Retinal pigment epithelial cell (primary cell): Measurements from ENCODE around the gene APOA1.
A peak's percentile ranks its signal among the peaks of the same experiment; 100 is the strongest.

Experiments used
- DNase-seq: peaks from one replicate; pipeline ENCODE4 v3.0.0-alpha.2; 2010; ENCODE audit warnings: low read depth
- H3K4me3 ChIP-seq: 2 replicates; pipeline ENCODE4 v1.5.1; 2011; ENCODE audit warnings: mild to moderate bottlenecking, low read length, control low read depth, moderate library complexity
- TF ChIP-seq, protein P1 (sequence below): conservative IDR thresholded peaks from 2 replicates; pipeline ENCODE4 v1.5.1; 2011; ENCODE audit warnings: low read depth, low read length, control low read depth, inconsistent platforms

The APOA1 gene

DNA sequence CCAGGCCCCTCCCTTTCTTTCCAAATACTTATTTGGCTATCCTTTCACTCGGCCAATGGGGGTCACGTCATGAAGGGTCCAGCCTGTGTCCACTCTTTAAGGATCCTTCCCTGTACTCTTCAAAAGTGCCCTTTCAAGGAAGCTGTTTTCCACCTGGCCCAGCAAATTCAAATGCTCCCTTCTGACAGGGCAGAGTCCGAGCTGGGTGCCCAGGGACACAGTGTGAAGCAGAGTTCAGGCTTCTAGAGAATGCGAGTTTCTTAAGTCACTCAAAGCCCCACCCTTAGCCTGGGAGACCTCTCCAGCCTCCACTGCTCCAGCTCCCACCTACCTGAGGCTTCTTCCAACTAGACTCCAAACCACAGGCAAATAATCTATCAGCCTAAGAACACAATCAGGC is 5.5 kb upstream of the APOA1 start:
- H3K4me3 ChIP-seq, result no peak overlapping the region
- peak; percentile 2 for DNase-seq
- TF ChIP-seq, protein P1, sequence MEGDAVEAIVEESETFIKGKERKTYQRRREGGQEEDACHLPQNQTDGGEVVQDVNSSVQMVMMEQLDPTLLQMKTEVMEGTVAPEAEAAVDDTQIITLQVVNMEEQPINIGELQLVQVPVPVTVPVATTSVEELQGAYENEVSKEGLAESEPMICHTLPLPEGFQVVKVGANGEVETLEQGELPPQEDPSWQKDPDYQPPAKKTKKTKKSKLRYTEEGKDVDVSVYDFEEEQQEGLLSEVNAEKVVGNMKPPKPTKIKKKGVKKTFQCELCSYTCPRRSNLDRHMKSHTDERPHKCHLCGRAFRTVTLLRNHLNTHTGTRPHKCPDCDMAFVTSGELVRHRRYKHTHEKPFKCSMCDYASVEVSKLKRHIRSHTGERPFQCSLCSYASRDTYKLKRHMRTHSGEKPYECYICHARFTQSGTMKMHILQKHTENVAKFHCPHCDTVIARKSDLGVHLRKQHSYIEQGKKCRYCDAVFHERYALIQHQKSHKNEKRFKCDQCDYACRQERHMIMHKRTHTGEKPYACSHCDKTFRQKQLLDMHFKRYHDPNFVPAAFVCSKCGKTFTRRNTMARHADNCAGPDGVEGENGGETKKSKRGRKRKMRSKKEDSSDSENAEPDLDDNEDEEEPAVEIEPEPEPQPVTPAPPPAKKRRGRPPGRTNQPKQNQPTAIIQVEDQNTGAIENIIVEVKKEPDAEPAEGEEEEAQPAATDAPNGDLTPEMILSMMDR, result no peak

DNA sequence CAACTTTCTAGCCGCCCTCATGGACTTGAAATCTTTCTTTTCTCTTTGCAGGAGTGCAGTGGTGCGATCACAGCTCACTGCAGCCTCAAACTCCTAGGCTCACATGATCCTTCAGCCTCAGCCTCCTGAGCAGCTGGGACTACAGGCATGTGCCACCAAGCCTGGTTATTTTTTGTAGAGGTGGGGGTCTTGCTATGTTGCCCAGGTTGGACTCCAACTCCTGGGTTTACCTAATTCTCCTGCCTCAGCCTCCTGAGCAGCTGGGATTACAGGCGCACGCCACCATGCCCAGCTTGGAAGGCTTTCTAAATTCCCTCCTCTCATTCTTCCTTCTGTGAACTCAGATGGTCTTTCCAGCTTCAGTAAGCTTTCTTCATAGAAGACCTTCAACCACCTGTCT is 4.7 kb upstream of the APOA1 start:
- no peak for DNase-seq
- H3K4me3 ChIP-seq, result no peak overlapping the region
- TF ChIP-seq, protein P1, result no peak

DNA sequence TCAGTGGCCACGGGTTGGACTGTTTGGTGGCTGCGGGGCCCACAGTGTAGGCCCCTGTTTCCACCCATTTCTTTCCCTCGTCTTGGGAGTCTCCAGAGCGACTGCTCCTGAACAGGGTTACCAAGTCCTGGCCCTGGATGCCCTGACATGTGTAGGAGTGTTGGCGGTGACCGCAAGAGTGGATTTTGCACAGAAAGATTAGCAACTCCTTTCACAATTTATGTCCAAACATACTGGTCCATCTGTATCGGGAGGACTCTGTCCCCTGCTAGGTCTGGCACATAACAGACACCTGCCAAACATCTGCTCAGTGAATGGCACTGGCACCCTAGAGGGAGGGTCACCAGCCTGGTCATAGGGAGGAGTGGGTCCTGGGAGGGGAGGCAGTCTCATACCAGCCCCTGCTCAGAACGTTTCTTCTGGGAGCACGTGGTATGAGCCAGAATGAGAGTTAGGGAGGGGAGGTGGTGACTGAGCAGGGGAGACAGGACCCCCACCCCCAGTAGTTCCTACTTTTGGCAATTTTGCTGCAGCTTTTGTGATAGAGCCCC is 3.4 kb upstream of the APOA1 start:
- DNase-seq, result no peak
- H3K4me3 ChIP-seq, result no peak overlapping the region
- TF ChIP-seq, protein P1, result no peak

DNA sequence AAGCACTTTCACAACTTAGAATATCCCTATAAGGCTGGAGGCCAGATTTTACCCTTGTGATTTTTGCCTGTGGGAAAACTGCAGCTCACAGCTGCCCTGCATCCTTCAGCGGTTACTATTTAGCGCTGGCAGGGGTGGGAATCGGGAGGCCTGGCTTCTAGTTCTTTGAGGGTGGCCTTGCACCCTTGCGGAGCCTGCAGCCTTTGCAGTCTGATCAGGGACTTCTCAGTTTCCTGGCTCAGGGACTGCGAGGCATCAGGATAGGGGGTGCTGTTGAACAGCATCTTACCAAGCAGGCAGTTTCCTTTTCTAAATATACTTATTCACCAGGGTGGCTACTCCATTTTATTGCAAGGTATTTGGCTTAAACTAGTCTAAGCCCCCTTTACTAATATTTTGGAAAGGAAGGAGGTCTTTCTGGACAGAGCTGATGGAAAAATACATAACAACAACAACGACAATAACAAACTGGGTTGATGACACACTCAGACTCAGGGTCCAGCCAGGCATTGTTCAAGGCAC is 2.9 kb upstream of the APOA1 start:
- TF ChIP-seq, protein P1, result no peak
- DNase-seq, result no peak
- H3K4me3 ChIP-seq, result no peak overlapping the region

DNA sequence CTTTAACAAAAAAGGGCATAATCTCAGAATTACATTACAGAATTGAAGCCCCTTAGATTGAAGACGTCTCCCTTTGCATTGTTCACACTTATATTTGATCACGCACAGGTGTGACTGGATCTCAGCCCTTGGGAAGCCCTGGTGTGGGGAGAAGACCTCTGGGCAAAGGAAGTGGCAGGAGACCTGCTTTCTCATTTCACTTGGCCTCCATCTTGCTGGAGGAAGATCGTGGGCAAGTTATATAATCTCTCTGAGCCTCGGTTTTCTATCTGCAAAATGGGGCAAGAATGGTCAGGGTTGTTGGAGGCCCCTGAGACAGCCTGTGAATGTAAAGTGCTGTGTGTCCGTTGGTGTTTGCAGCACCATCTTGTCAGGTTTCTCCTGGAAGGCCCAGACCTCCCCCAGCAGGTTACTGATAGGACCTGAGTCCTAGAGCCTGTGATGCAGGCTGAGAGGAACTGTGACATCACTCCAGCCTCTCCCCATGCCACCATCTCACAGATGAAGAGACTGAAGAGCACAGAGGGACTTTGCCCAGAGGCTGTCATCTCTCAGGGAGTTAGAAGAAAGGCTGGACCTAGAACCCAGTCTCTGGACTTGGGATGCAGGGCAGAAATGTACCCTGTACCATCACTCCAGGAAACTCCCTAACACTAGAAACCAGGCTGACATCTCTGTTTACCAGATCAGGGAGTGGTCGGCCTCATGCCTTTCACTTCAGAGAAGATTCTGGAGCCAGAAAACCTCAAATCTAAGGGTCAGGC is 1.1 kb upstream of the APOA1 start:
- no peak for DNase-seq
- no peak overlapping the region for H3K4me3 ChIP-seq
- TF ChIP-seq, protein P1, result no peak

DNA sequence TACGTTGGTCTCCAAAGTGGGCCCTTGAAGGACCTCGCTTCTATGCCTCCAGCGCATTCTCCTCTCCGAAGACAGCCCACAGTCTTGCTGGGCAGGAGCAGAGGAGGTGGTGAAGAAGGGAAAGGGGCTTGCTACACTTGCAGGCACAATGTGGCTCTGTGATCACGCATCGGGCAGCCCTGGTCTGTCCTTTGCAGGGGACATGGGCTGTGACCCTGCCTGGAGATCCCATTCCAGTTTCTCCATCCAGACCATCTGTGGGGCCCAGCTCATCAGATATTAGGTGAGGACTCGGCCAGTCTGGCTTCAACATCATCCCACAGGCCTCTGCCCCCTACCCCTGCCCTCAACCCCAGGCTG is 810 bp downstream of the APOA1 start:
- H3K4me3 ChIP-seq, result no peak overlapping the region
- no peak for DNase-seq
- TF ChIP-seq, protein P1, result no peak
